ENCODE data around the gene ACVRL1.
A peak's percentile ranks its signal among the peaks of the same experiment; 100 is the strongest.
"Not testable (repeated sequence)": the region's sequence is repeated elsewhere in the genome, so short reads cannot be mapped to it uniquely, and the experiment has no call there.

ACVRL1 gene

DNA sequence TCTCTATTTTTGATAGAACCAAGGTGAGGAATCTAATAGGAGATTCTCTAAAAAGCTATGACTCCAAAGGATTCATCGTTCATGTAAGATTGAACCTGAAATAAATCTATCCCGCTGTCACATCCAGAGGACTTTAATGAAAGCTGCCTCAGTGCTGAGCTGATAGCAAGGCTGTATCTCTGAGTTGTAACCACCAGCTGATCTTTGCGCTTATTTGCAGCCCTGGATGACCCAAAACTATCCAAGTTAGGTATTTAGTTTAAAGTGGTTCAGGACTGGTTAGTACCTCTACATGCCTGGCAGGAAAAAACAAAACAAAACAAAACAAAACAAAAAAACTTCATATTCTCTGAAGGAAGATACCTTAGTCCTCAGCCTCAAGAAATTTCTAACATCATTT lies 28.2 kb upstream of the ACVRL1 start:
- DNase-seq = no peak
- Histone ChIP-seq H3K79me2 (ENCODE audit: control insufficient read depth, insufficient read depth, low read length) (no peaks in the 10 kb centered on the region), H3K18ac (ENCODE audit: low read length) (no peak overlapping the region), H3K79me1 (ENCODE audit: low read length) (no peaks in the 10 kb centered on the region), H3K4ac (ENCODE audit: low read depth, low read length) (no peak overlapping the region), H2AK5ac (ENCODE audit: low read length) (no peak overlapping the region), H2BK120ac (ENCODE audit: low read depth, low read length) (no peak overlapping the region), H3K9ac (ENCODE audit: low read length) (no peak overlapping the region), H3K4me3 (ENCODE audit: low read length) (no peak overlapping the region), H3K27ac (ENCODE audit: low read depth, low read length) (no peak overlapping the region), H3K36me3 (ENCODE audit: control insufficient read depth, insufficient read depth, low read length) (no peaks in the 10 kb centered on the region), H2BK15ac (replicated peaks; ENCODE audit: low read depth) (no peak overlapping the region), H3K4me2 (ENCODE audit: low read length) (no peak overlapping the region), H4K8ac (ENCODE audit: low read depth, low read length) (no peak overlapping the region), H3K56ac (ENCODE audit: low read length) (no peak overlapping the region), H3K4me1 (ENCODE audit: control insufficient read depth, low read depth, low read length) (no peaks in the 10 kb centered on the region), H3K23ac (ENCODE audit: low read length) (no peak overlapping the region), H2BK5ac (ENCODE audit: low read length) (no peak overlapping the region), H4K5ac (ENCODE audit: low read length) (no peak overlapping the region), H3K27me3 (ENCODE audit: insufficient read depth, low read length, poor library complexity) (no peaks in the 10 kb centered on the region)
- WGBS (ENCODE audit: extremely low coverage, insufficient coverage, low lambda C conversion rate) = no CpG with 5 or more reads among the region's 3 CpGs

GRCh38 chr12:51883295-51883694 lies 24.0 kb upstream of the ACVRL1 start:
- no peak overlapping the region for H3K4me3 ChIP-seq (ENCODE audit: low read length)
- no peaks in the 10 kb centered on the region for H3K36me3 ChIP-seq (ENCODE audit: control insufficient read depth, insufficient read depth, low read length)
- H2BK15ac ChIP-seq (replicated peaks; ENCODE audit: low read depth) = no peak overlapping the region
- H4K8ac ChIP-seq (ENCODE audit: low read depth, low read length) = no peak overlapping the region
- H2BK120ac ChIP-seq (ENCODE audit: low read depth, low read length) = no peak overlapping the region
- H3K4ac ChIP-seq (ENCODE audit: low read depth, low read length) = no peak overlapping the region
- H3K56ac ChIP-seq (ENCODE audit: low read length) = no peak overlapping the region
- H3K23ac ChIP-seq (ENCODE audit: low read length) = no peak overlapping the region
- H2BK5ac ChIP-seq (ENCODE audit: low read length) = no peak overlapping the region
- no peak overlapping the region for H4K5ac ChIP-seq (ENCODE audit: low read length)
- no peak for DNase-seq
- H3K27ac ChIP-seq (ENCODE audit: low read depth, low read length) = no peak overlapping the region
- no peaks in the 10 kb centered on the region for H3K79me2 ChIP-seq (ENCODE audit: control insufficient read depth, insufficient read depth, low read length)
- WGBS (ENCODE audit: extremely low coverage, insufficient coverage, low lambda C conversion rate) = no CpG with 5 or more reads among the region's 1 CpG
- H3K18ac ChIP-seq (ENCODE audit: low read length) = no peak overlapping the region
- no peak overlapping the region for H3K4me2 ChIP-seq (ENCODE audit: low read length)
- H3K9ac ChIP-seq (ENCODE audit: low read length) = no peak overlapping the region
- H2AK5ac ChIP-seq (ENCODE audit: low read length) = no peak overlapping the region
- no peaks in the 10 kb centered on the region for H3K79me1 ChIP-seq (ENCODE audit: low read length)
- no peaks in the 10 kb centered on the region for H3K27me3 ChIP-seq (ENCODE audit: insufficient read depth, low read length, poor library complexity)
- no peaks in the 10 kb centered on the region for H3K4me1 ChIP-seq (ENCODE audit: control insufficient read depth, low read depth, low read length)

DNA sequence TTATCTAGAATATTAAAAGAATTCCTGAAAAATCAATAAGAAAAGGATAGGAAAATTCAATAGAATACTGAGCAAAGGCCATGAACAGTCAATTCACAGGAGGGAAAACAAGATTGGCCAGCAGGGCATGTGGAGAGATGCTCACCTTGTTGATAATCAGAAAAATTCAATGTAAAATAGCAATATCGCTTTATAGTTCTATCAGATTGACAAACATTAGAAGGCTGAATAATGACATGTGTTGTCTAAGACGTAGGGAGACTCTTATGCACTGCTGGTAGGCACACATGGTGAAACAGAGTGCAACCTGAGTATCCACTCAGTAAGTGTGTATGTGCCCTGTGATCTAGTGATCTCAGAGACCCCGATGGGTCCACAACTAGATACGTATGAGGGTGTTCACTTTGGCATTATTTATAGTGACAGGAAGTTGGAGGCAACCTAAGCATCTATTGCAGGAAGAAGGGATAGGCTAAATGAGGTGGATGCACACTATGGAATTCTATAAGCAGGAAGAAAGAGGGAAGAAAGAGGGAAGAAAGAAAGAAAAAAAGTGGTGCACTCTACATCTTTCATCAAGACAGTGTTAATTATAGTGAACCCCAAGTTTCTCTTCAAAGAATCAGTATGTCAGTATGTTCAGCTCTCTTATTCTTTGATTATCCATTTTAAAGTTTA lies 23.2 kb upstream of the ACVRL1 start:
- H3K27me3 ChIP-seq (ENCODE audit: insufficient read depth, low read length, poor library complexity) = no peaks in the 10 kb centered on the region
- no peak overlapping the region for H3K23ac ChIP-seq (ENCODE audit: low read length)
- H3K79me1 ChIP-seq (ENCODE audit: low read length) = no peaks in the 10 kb centered on the region
- H3K56ac ChIP-seq (ENCODE audit: low read length) = no peak overlapping the region
- H2BK5ac ChIP-seq (ENCODE audit: low read length) = no peak overlapping the region
- no peak overlapping the region for H2BK15ac ChIP-seq (replicated peaks; ENCODE audit: low read depth)
- H4K5ac ChIP-seq (ENCODE audit: low read length) = no peak overlapping the region
- no peak overlapping the region for H2AK5ac ChIP-seq (ENCODE audit: low read length)
- no peak overlapping the region for H3K9ac ChIP-seq (ENCODE audit: low read length)
- WGBS (ENCODE audit: extremely low coverage, insufficient coverage, low lambda C conversion rate) = no CpG with 5 or more reads among the region's 4 CpGs
- H3K4ac ChIP-seq (ENCODE audit: low read depth, low read length) = no peak overlapping the region
- H3K36me3 ChIP-seq (ENCODE audit: control insufficient read depth, insufficient read depth, low read length) = no peaks in the 10 kb centered on the region
- no peak for DNase-seq
- no peaks in the 10 kb centered on the region for H3K4me1 ChIP-seq (ENCODE audit: control insufficient read depth, low read depth, low read length)
- H3K27ac ChIP-seq (ENCODE audit: low read depth, low read length) = no peak overlapping the region
- H3K4me2 ChIP-seq (ENCODE audit: low read length) = no peak overlapping the region
- no peak overlapping the region for H2BK120ac ChIP-seq (ENCODE audit: low read depth, low read length)
- no peak overlapping the region for H3K18ac ChIP-seq (ENCODE audit: low read length)
- H3K79me2 ChIP-seq (ENCODE audit: control insufficient read depth, insufficient read depth, low read length) = no peaks in the 10 kb centered on the region
- no peak overlapping the region for H3K4me3 ChIP-seq (ENCODE audit: low read length)
- H4K8ac ChIP-seq (ENCODE audit: low read depth, low read length) = no peak overlapping the region

GRCh38 chr12:51884676-51885229 lies 22.6 kb upstream of the ACVRL1 start:
- Histone ChIP-seq H2AK5ac (ENCODE audit: low read length) (no peak overlapping the region), H3K18ac (ENCODE audit: low read length) (no peak overlapping the region), H3K36me3 (ENCODE audit: control insufficient read depth, insufficient read depth, low read length) (no peaks in the 10 kb centered on the region), H2BK15ac (replicated peaks; ENCODE audit: low read depth) (no peak overlapping the region), H3K23ac (ENCODE audit: low read length) (no peak overlapping the region), H3K79me2 (ENCODE audit: control insufficient read depth, insufficient read depth, low read length) (no peaks in the 10 kb centered on the region), H2BK120ac (ENCODE audit: low read depth, low read length) (no peak overlapping the region), H3K27me3 (ENCODE audit: insufficient read depth, low read length, poor library complexity) (no peaks in the 10 kb centered on the region), H3K27ac (ENCODE audit: low read depth, low read length) (no peak overlapping the region), H4K5ac (ENCODE audit: low read length) (no peak overlapping the region), H4K8ac (ENCODE audit: low read depth, low read length) (no peak overlapping the region), H3K4me1 (ENCODE audit: control insufficient read depth, low read depth, low read length) (no peaks in the 10 kb centered on the region), H3K9ac (ENCODE audit: low read length) (no peak overlapping the region), H3K56ac (ENCODE audit: low read length) (no peak overlapping the region), H3K79me1 (ENCODE audit: low read length) (no peaks in the 10 kb centered on the region), H3K4me3 (ENCODE audit: low read length) (no peak overlapping the region), H3K4me2 (ENCODE audit: low read length) (no peak overlapping the region), H2BK5ac (ENCODE audit: low read length) (no peak overlapping the region), H3K4ac (ENCODE audit: low read depth, low read length) (no peak overlapping the region)
- peak; percentile 88 for DNase-seq
- no CpG with 5 or more reads among the region's 11 CpGs for WGBS (ENCODE audit: extremely low coverage, insufficient coverage, low lambda C conversion rate)

- DNase-seq; H4K8ac ChIP-seq (ENCODE audit: low read depth, low read length): not testable (repeated sequence)
- WGBS (ENCODE audit: extremely low coverage, insufficient coverage, low lambda C conversion rate) = no CpG with 5 or more reads among the region's 10 CpGs
These were observed 21.8 kb upstream of the ACVRL1 start for GRCh38 chr12:51885294-51886020.

More at GRCh38 chr12:51885294-51886020, 21.8 kb upstream of the ACVRL1 start:
- not testable (repeated sequence) for H3K18ac ChIP-seq (ENCODE audit: low read length); H3K36me3 ChIP-seq (ENCODE audit: control insufficient read depth, insufficient read depth, low read length); H3K27ac ChIP-seq (ENCODE audit: low read depth, low read length); H4K5ac ChIP-seq (ENCODE audit: low read length); H3K9ac ChIP-seq (ENCODE audit: low read length); H3K4me1 ChIP-seq (ENCODE audit: control insufficient read depth, low read depth, low read length); H3K4me3 ChIP-seq (ENCODE audit: low read length); H3K27me3 ChIP-seq (ENCODE audit: insufficient read depth, low read length, poor library complexity); H3K4me2 ChIP-seq (ENCODE audit: low read length); H2BK120ac ChIP-seq (ENCODE audit: low read depth, low read length); H3K79me1 ChIP-seq (ENCODE audit: low read length); H3K56ac ChIP-seq (ENCODE audit: low read length); H2BK15ac ChIP-seq (replicated peaks; ENCODE audit: low read depth); H2BK5ac ChIP-seq (ENCODE audit: low read length); H3K79me2 ChIP-seq (ENCODE audit: control insufficient read depth, insufficient read depth, low read length); H3K4ac ChIP-seq (ENCODE audit: low read depth, low read length); H2AK5ac ChIP-seq (ENCODE audit: low read length); H3K23ac ChIP-seq (ENCODE audit: low read length)

All from mesendoderm (in vitro differentiated cells).